HepG2 (cell line): Measurements from ENCODE around the gene ZMYND10. TPM values are rescaled to one million over a fixed set of nuclear protein-coding genes. Genes with fewer than 3 reads are reported as not detected.

Experiments
- BCL3 ChIP-seq: sonication (generic); formaldehyde crosslinking; IDR thresholded peaks from 2 replicates; pipeline ENCODE4 v1.5.1; 2020; ENCODE audit warnings: mild to moderate bottlenecking, missing genetic modification reagents, moderate library complexity
- SKI ChIP-seq: fragments of 450-650 bp; IDR thresholded peaks from one replicate; pipeline ENCODE4 v1.6.1; 2018; ENCODE audit warnings: mild to moderate bottlenecking; ENCODE audit not compliant: partially characterized antibody
- ZHX2 ChIP-seq, 2 experiments: sonication (generic) in 1 of 2; formaldehyde crosslinking in 1 of 2; IDR thresholded peaks; 2 replicates each; pipeline versions ENCODE4 v1.6.1 to v1.9.0; 2014 to 2022; ENCODE audit warnings: antibody characterized with exemption in 1 of 2, borderline replicate concordance in 1 of 2, inconsistent platforms in 1 of 2, low read depth in 1 of 2, missing genetic modification reagents in 1 of 2
- ZNF282 ChIP-seq: fragments of 450-650 bp; IDR thresholded peaks from 2 replicates; pipeline ENCODE4 v1.6.1; 2018; ENCODE audit not compliant: partially characterized antibody
- ZNF792 ChIP-seq: IDR thresholded peaks from 2 replicates; pipeline ENCODE4 v1.6.1; 2016
- polyA plus RNA-seq, 8 experiments: library from polyadenylated mRNA; depleted of rRNA in 3 of 8; stranded (reverse) in 7 of 8; unstranded in 1 of 8; fragments of >200 nt; fragmentation: Illumina TruSeq in 4 of 8; extraction: Trizol in 4 of 8; gene quantifications; 2 replicates each; pipeline versions ENCODE4 v1.2.1 to v1.2.3, GENCODE V29; 2011 to 2016; ENCODE audit warnings: low read depth in 4 of 8, missing spikeins in 1 of 8, mixed read lengths in 1 of 8; ENCODE audit not compliant: insufficient read depth in 1 of 8
- total RNA-seq, 5 experiments: library from RNA; depleted of rRNA; stranded (reverse); fragments of >200 nt; fragmentation: Illumina TruSeq; extraction: Trizol; gene quantifications; 2 replicates each; pipeline ENCODE4 v1.2.3, GENCODE V29; 2016; ENCODE audit warnings: low read depth in 1 of 5
- TF ChIP-seq, protein P1 (sequence below): sonication (generic); formaldehyde crosslinking; IDR thresholded peaks from 2 replicates; pipeline ENCODE4 v1.5.0; 2020; ENCODE audit warnings: mild to moderate bottlenecking, missing genetic modification reagents
- TF ChIP-seq, protein P2 (sequence below): sonication (generic); formaldehyde crosslinking; IDR thresholded peaks from 2 replicates; pipeline ENCODE4 v1.5.0; 2020; ENCODE audit warnings: missing genetic modification reagents
- TF ChIP-seq, protein P3 (sequence below): sonication (generic); formaldehyde crosslinking; IDR thresholded peaks from 2 replicates; pipeline ENCODE4 v1.4.0; 2020; ENCODE audit warnings: missing genetic modification reagents, borderline replicate concordance

Gene ZMYND10
- total and polyA plus RNA-seq, 2 of the 13 experiments (the other 11 are each of a cell fraction or from before 2014, with no cell fraction given) = 0.60 to 0.74 TPM

DNA sequence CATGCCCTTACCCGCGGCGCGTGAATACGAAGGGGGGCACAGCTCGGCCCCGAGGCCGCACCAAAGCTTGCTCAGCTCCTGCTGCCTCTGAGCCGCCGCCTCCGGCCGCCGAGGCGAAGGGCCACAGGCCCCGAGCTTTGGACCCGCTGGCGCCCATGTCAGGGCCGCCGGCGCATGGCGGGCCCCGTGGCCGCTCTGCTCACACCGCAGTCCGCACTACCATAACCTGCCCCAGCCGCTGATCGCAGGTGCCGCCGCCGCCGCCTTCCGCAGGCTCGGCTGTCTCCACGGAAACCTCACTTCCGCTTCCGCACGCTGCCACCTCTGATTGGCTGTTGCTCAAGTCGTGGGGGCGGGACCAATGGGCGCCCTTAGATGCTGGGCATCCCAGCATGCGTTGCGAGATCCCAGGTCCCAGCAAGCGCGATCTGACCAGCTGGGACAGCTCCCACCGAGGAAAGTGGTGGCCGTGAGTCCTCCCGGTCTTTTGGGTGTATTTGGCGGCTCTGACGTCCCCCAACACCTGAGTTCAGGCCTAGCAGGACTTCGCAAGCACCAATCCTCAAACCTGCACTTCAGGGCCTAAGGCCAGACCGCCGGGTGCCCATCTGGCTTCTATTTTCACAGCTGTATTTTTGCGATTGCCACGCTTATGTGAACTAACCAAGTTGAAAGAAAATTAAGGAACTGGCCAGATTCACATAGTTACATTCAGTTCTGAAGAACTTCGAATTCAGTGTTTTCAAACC is 17.4 kb downstream of the ZMYND10 start, which contains the start of gene TUSC2 (continued):
- TF ChIP-seq, protein P1, sequence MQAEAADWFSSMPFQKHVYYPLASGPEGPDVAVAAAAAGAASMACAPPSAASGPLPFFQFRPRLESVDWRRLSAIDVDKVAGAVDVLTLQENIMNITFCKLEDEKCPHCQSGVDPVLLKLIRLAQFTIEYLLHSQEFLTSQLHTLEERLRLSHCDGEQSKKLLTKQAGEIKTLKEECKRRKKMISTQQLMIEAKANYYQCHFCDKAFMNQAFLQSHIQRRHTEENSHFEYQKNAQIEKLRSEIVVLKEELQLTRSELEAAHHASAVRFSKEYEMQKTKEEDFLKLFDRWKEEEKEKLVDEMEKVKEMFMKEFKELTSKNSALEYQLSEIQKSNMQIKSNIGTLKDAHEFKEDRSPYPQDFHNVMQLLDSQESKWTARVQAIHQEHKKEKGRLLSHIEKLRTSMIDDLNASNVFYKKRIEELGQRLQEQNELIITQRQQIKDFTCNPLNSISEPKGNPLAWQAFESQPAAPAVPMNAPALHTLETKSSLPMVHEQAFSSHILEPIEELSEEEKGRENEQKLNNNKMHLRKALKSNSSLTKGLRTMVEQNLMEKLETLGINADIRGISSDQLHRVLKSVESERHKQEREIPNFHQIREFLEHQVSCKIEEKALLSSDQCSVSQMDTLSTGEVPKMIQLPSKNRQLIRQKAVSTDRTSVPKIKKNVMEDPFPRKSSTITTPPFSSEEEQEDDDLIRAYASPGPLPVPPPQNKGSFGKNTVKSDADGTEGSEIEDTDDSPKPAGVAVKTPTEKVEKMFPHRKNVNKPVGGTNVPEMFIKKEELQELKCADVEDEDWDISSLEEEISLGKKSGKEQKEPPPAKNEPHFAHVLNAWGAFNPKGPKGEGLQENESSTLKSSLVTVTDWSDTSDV (CRISPR knock-in tag) = no peak
- TF ChIP-seq ZNF282 = no peak
- TF ChIP-seq, protein P2, sequence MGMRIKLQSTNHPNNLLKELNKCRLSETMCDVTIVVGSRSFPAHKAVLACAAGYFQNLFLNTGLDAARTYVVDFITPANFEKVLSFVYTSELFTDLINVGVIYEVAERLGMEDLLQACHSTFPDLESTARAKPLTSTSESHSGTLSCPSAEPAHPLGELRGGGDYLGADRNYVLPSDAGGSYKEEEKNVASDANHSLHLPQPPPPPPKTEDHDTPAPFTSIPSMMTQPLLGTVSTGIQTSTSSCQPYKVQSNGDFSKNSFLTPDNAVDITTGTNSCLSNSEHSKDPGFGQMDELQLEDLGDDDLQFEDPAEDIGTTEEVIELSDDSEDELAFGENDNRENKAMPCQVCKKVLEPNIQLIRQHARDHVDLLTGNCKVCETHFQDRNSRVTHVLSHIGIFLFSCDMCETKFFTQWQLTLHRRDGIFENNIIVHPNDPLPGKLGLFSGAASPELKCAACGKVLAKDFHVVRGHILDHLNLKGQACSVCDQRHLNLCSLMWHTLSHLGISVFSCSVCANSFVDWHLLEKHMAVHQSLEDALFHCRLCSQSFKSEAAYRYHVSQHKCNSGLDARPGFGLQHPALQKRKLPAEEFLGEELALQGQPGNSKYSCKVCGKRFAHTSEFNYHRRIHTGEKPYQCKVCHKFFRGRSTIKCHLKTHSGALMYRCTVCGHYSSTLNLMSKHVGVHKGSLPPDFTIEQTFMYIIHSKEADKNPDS = no peak
- peak; percentile 20 for TF ChIP-seq SKI
- TF ChIP-seq, protein P3, sequence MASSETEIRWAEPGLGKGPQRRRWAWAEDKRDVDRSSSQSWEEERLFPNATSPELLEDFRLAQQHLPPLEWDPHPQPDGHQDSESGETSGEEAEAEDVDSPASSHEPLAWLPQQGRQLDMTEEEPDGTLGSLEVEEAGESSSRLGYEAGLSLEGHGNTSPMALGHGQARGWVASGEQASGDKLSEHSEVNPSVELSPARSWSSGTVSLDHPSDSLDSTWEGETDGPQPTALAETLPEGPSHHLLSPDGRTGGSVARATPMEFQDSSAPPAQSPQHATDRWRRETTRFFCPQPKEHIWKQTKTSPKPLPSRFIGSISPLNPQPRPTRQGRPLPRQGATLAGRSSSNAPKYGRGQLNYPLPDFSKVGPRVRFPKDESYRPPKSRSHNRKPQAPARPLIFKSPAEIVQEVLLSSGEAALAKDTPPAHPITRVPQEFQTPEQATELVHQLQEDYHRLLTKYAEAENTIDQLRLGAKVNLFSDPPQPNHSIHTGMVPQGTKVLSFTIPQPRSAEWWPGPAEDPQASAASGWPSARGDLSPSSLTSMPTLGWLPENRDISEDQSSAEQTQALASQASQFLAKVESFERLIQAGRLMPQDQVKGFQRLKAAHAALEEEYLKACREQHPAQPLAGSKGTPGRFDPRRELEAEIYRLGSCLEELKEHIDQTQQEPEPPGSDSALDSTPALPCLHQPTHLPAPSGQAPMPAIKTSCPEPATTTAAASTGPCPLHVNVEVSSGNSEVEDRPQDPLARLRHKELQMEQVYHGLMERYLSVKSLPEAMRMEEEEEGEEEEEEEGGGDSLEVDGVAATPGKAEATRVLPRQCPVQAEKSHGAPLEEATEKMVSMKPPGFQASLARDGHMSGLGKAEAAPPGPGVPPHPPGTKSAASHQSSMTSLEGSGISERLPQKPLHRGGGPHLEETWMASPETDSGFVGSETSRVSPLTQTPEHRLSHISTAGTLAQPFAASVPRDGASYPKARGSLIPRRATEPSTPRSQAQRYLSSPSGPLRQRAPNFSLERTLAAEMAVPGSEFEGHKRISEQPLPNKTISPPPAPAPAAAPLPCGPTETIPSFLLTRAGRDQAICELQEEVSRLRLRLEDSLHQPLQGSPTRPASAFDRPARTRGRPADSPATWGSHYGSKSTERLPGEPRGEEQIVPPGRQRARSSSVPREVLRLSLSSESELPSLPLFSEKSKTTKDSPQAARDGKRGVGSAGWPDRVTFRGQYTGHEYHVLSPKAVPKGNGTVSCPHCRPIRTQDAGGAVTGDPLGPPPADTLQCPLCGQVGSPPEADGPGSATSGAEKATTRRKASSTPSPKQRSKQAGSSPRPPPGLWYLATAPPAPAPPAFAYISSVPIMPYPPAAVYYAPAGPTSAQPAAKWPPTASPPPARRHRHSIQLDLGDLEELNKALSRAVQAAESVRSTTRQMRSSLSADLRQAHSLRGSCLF (CRISPR knock-in tag) = no peak
- TF ChIP-seq BCL3 (CRISPR knock-in tag) = 0 out of 2 replicates have a peak, but pooled peaks have one; percentile 73
- TF ChIP-seq ZHX2 (IDR thresholded peaks at IDR 0.05; ENCODE audit: low read depth) = 0 out of 2 replicates have a peak, but pooled peaks have one; percentile 21
- TF ChIP-seq ZHX2 (CRISPR knock-in tag; IDR thresholded peaks at IDR 0.05; ENCODE audit: borderline replicate concordance) = 0 out of 2 replicates have a peak, but pooled peaks have one; percentile 60
- TF ChIP-seq ZNF792 (CRISPR knock-in tag) = no peak
